PC-3 (cell line): ENCODE data around the gene AWAT2. TPM values are rescaled to one million over a fixed set of nuclear protein-coding genes. Genes with fewer than 3 reads are reported as not detected.

ENCODE experiments used
- ATAC-seq: fragments of 200-7000 bp; cut with Tn5 transposase; 2 replicates; pipeline ENCODE4 v1.9.1; 2020; ENCODE audit warnings: mild to moderate bottlenecking, moderate library complexity
- BruUV-seq: library from RNA; stranded (reverse); fragments of 400-500 nt; replicated peaks from 2 replicates; lab custom pipeline; 2021; lab: Mats Ljungman, UMichigan
- CTCF ChIA-PET: fragments of 300-600 bp; sonication (Branson Sonifier 250); formaldehyde crosslinking; loops from one replicate; lab custom pipeline; 2022; ENCODE audit warnings: antibody characterized with exemption; lab: Charles Lee
- POLR2A ChIA-PET: fragments of 300-600 bp; sonication (Branson Sonifier 250); formaldehyde crosslinking; loops from one replicate; lab custom pipeline; 2022; ENCODE audit warnings: antibody characterized with exemption; ENCODE audit not compliant: unreplicated experiment; lab: Charles Lee
- DNase-seq: peaks from one replicate; pipeline ENCODE4 v3.0.0-alpha.2; 2015
- H2AFZ ChIP-seq: fragments of 300-600 bp; sonication (generic); 2 replicates; pipeline ENCODE4 v1.6.0; 2016; ENCODE audit warnings: antibody characterized with exemption, low read length
- H3F3A ChIP-seq: fragments of 300-600 bp; sonication (generic); one replicate; pipeline ENCODE4 v1.6.0; 2017; ENCODE audit warnings: antibody characterized with exemption, low read length, control low read depth, mild to moderate bottlenecking; ENCODE audit not compliant: unreplicated experiment
- H3K27ac ChIP-seq: fragments of 300-600 bp; sonication (generic); 2 replicates; pipeline ENCODE4 v1.5.1; 2016; ENCODE audit warnings: mild to moderate bottlenecking, low read length
- H3K27me3 ChIP-seq: fragments of 300-600 bp; sonication (generic); 2 replicates; pipeline ENCODE4 v1.6.1; 2016; ENCODE audit warnings: low read length, mixed read lengths
- H3K36me3 ChIP-seq: fragments of 300-600 bp; sonication (generic); 2 replicates; pipeline ENCODE4 v1.6.1; 2016; ENCODE audit warnings: low read depth, mixed run types, low read length, mixed read lengths
- H3K4me1 ChIP-seq: fragments of 300-600 bp; sonication (generic); 2 replicates; pipeline ENCODE4 v1.5.1; 2016; ENCODE audit warnings: low read length; ENCODE audit not compliant: insufficient read depth
- H3K4me2 ChIP-seq: fragments of 300-600 bp; sonication (generic); 2 replicates; pipeline ENCODE4 v1.6.0; 2016; ENCODE audit warnings: low read length
- H3K4me3 ChIP-seq: fragments of 300-600 bp; sonication (generic); 2 replicates; pipeline ENCODE4 v1.5.1; 2016; ENCODE audit warnings: mild to moderate bottlenecking, low read length, mixed read lengths
- H3K79me2 ChIP-seq: fragments of 300-600 bp; sonication (generic); 2 replicates; pipeline ENCODE4 v1.6.1; 2017; ENCODE audit warnings: low read length, mixed read lengths
- H3K9ac ChIP-seq: fragments of 300-600 bp; sonication (generic); 2 replicates; pipeline ENCODE4 v1.6.0; 2016; ENCODE audit warnings: mild to moderate bottlenecking, low read length
- H3K9me2 ChIP-seq: fragments of 300-600 bp; sonication (generic); replicated peaks from 2 replicates; pipeline ENCODE4 v1.6.1; 2016; ENCODE audit warnings: mixed run types, low read length, mixed read lengths
- H3K9me3 ChIP-seq: fragments of 300-600 bp; sonication (generic); 2 replicates; pipeline ENCODE4 v1.6.1; 2016; ENCODE audit warnings: low read length, mixed read lengths
- H4K20me1 ChIP-seq: fragments of 300-600 bp; sonication (generic); 2 replicates; pipeline ENCODE4 v1.6.1; 2016; ENCODE audit warnings: low read length, mixed read lengths
- EZH2 ChIP-seq: fragments of 300-600 bp; sonication (generic); IDR thresholded peaks from one replicate; pipeline ENCODE4 v1.6.1; 2017; ENCODE audit warnings: antibody characterized with exemption, mild to moderate bottlenecking, low read length; ENCODE audit not compliant: unreplicated experiment
- EZH2phosphoT487 ChIP-seq: fragments of 300-600 bp; sonication (generic); IDR thresholded peaks from 2 replicates; pipeline ENCODE4 v1.6.1; 2018; ENCODE audit warnings: mild to moderate bottlenecking, antibody characterized with exemption, low read length, borderline replicate concordance
- intact Hi-C: fragments of 100-400 bp; cut with micrococcal nuclease; formaldehyde crosslinking; loops from 2 replicates; pipeline ENCODE4 v1.9.0; 2023
- total RNA-seq: library from RNA; depleted of rRNA; stranded (reverse); fragments of >200 nt; gene quantifications from 2 replicates; pipeline ENCODE4 v1.2.3, GENCODE V29; 2014
- TF ChIP-seq, protein P1 (sequence below): fragments of 300-600 bp; sonication (generic); conservative IDR thresholded peaks from 2 replicates; pipeline ENCODE4 v1.5.1; 2017; ENCODE audit warnings: antibody characterized with exemption, low read depth, mild to moderate bottlenecking, low read length

The AWAT2 gene
- total RNA-seq, 1 experiment from 2014 or later: not detected

DNA sequence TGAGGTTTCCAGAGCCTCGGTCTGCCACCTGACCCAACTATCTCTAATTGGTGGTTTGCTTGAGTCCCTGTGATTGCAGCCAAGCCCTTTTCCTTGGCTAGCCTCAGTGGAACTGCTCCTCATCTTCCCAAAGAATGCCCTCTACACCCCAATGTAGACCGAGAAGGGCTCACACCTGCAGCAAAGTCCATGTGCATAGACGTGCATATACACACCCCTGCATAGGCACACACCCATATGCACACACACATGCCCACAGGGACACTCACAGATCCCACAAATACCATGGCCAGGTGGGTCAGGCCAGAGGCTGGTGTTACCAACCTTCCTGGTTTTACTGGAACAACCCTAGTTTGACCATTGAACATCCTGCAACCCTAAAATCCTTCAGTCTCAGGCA lies 332 bp downstream of the AWAT2 start:
- ChIA-PET POLR2A (no interaction called here), CTCF (no interaction called here)
- Histone ChIP-seq H3K36me3 (no peaks in the 10 kb centered on the region), H2AFZ (no peak overlapping the region), H3K9me2 (no peaks in the 10 kb centered on the region), H3K79me2 (no peaks in the 10 kb centered on the region), H3K27ac (no peak overlapping the region), H3K4me2 (no peak overlapping the region), H3F3A (no peaks in the 10 kb centered on the region), H3K9ac (no peak overlapping the region), H3K4me1 (peaks cover 30% of the 10 kb centered on the region), H3K27me3 (no peaks in the 10 kb centered on the region), H3K9me3 (no peaks in the 10 kb centered on the region), H3K4me3 (no peak overlapping the region), H4K20me1 (no peaks in the 10 kb centered on the region)
- ATAC-seq: no peak
- no peak for DNase-seq
- no peak for TF ChIP-seq EZH2
- TF ChIP-seq, protein P1, sequence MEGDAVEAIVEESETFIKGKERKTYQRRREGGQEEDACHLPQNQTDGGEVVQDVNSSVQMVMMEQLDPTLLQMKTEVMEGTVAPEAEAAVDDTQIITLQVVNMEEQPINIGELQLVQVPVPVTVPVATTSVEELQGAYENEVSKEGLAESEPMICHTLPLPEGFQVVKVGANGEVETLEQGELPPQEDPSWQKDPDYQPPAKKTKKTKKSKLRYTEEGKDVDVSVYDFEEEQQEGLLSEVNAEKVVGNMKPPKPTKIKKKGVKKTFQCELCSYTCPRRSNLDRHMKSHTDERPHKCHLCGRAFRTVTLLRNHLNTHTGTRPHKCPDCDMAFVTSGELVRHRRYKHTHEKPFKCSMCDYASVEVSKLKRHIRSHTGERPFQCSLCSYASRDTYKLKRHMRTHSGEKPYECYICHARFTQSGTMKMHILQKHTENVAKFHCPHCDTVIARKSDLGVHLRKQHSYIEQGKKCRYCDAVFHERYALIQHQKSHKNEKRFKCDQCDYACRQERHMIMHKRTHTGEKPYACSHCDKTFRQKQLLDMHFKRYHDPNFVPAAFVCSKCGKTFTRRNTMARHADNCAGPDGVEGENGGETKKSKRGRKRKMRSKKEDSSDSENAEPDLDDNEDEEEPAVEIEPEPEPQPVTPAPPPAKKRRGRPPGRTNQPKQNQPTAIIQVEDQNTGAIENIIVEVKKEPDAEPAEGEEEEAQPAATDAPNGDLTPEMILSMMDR: no peak
- TF ChIP-seq EZH2phosphoT487: no peak
- no TSS peak for BruUV-seq
- intact Hi-C loops: no loop called here

DNA sequence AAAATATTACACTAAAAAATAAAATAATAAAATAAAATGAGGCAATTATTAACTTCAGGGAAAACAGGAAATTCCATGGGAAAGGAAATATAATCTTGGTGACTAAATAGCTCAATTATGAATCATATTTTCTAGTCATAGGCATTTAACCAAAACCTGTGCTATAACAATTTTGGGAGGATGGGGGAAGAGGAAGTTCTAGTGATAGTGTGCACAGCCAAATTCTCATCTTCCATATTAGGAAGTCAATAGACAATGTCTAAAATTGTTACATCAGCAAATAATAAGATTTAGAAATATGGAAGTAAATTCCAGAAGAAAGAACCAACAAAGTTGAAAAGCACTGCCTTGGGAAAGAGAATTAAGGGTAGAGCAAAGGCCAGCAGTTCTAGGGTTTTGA lies 2.8 kb downstream of the AWAT2 start:
- CTCF ChIA-PET: interaction anchor here (0.6 to 1.0 kb wide), 2 partner anchors 49 to 86 kb away, joined by 3 to 7 read pairs; partner anchors contain the start of gene IGBP1
- peak; percentile 66 for ATAC-seq
- peak overlapping the region; percentile 88 for H3K27ac ChIP-seq

More for the DNA sequence above, 2.8 kb downstream of the AWAT2 start:
- TF ChIP-seq EZH2 (no peak), EZH2phosphoT487 (no peak)
- TF ChIP-seq, protein P1: no peak
- POLR2A ChIA-PET: no interaction called here
- H3K9me3 ChIP-seq: no peaks in the 10 kb centered on the region
- H3F3A ChIP-seq: no peaks in the 10 kb centered on the region
- H3K27me3 ChIP-seq: no peaks in the 10 kb centered on the region
- H3K4me3 ChIP-seq: no peak overlapping the region
- no peaks in the 10 kb centered on the region for H3K9me2 ChIP-seq
- peak overlapping the region; percentile 5; the same call in 1 of the 2 replicates for H3K4me2 ChIP-seq
- H4K20me1 ChIP-seq: no peaks in the 10 kb centered on the region
- intact Hi-C loops: loop anchor here (2.0 kb wide), 1 partner anchor 42 kb away; no protein-coding TSS in a partner anchor
- peak overlapping the region; percentile 48 for H2AFZ ChIP-seq
- no peaks in the 10 kb centered on the region for H3K79me2 ChIP-seq
- H3K36me3 ChIP-seq: no peaks in the 10 kb centered on the region
- BruUV-seq: no TSS peak
- H3K4me1 ChIP-seq: peaks cover 43% of the 10 kb centered on the region
- H3K9ac ChIP-seq: peak overlapping the region; percentile 66
- DNase-seq: peak; percentile 82
